ENCODE data around the gene WDR72. TPM values are rescaled to one million over a fixed set of nuclear protein-coding genes. Genes with fewer than 3 reads are reported as not detected.

Gene WDR72
- total RNA-seq, 2 donors from 2014 or later = 4.1 to 12.2 TPM

DNA sequence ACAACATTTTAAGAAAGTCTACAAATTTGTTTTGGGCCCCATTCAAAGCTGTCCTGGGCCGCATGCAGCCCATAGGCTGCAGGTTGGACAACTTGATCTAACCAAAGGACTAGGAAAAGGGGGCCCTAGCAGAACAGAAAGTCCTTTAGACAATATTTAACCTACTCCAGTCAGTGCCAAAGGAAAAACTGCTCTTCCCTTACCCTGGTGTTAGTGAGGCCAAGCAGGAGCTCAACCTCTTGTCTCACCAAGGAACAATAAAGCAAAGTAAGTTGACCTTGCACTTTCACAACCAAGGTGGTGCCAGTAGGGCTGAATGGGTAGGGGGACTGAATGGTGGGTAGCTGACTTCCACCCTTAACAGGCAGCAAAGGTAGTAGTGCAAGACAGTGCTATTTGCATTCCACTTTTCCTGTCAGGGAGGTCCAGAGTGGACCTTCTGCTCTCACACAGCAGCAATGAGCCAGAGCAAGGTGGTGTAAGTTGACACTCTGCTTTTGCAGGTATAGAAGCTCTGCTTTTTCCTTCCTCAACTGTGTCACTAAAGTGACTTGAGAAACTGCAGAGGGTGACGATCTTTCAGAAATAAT lies 124.9 kb downstream of the WDR72 start:
- H3K9me3 Mint-ChIP-seq = peaks cover 24% of the 10 kb centered on the region
- H3K4me1 Mint-ChIP-seq = no peaks in the 10 kb centered on the region
- H3K9me3 ChIP-seq (ENCODE audit: control insufficient read depth, low read length) = peaks cover 25% of the 10 kb centered on the region
- no peak overlapping the region for H3K27ac ChIP-seq (ENCODE audit: low read depth, low read length)
- no peak for DNase-seq
- TF ChIP-seq, protein P1, sequence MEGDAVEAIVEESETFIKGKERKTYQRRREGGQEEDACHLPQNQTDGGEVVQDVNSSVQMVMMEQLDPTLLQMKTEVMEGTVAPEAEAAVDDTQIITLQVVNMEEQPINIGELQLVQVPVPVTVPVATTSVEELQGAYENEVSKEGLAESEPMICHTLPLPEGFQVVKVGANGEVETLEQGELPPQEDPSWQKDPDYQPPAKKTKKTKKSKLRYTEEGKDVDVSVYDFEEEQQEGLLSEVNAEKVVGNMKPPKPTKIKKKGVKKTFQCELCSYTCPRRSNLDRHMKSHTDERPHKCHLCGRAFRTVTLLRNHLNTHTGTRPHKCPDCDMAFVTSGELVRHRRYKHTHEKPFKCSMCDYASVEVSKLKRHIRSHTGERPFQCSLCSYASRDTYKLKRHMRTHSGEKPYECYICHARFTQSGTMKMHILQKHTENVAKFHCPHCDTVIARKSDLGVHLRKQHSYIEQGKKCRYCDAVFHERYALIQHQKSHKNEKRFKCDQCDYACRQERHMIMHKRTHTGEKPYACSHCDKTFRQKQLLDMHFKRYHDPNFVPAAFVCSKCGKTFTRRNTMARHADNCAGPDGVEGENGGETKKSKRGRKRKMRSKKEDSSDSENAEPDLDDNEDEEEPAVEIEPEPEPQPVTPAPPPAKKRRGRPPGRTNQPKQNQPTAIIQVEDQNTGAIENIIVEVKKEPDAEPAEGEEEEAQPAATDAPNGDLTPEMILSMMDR (conservative IDR thresholded peaks at IDR 0.05) = no peak
- H3K4me3 Mint-ChIP-seq = no peak overlapping the region
- no peaks in the 10 kb centered on the region for H3K27me3 Mint-ChIP-seq (ENCODE audit: insufficient read depth)
- H3K9ac ChIP-seq (ENCODE audit: extremely low read depth, low read length, poor library complexity, severe bottlenecking) = no peak overlapping the region
- no peaks in the 10 kb centered on the region for H3K4me1 ChIP-seq (ENCODE audit: control insufficient read depth, insufficient read depth, low read length)
- 98 to 100% methylated on average over 1 to 2 of the region's 2 CpGs for WGBS, 2 experiments (ENCODE audit: insufficient coverage in 1 of 2, insufficient read length in 1 of 2)
- no peaks in the 10 kb centered on the region for H3K36me3 ChIP-seq (ENCODE audit: control insufficient read depth, insufficient read depth, low read length)
- no peak overlapping the region for H3K4me3 ChIP-seq (ENCODE audit: low read length)
- H3K27me3 ChIP-seq (ENCODE audit: control insufficient read depth, insufficient read depth, low read length, poor library complexity, severe bottlenecking) = no peaks in the 10 kb centered on the region
- H3K36me3 Mint-ChIP-seq (ENCODE audit: low read depth) = peaks cover 7% of the 10 kb centered on the region
- H3K27ac Mint-ChIP-seq = no peak overlapping the region

DNA sequence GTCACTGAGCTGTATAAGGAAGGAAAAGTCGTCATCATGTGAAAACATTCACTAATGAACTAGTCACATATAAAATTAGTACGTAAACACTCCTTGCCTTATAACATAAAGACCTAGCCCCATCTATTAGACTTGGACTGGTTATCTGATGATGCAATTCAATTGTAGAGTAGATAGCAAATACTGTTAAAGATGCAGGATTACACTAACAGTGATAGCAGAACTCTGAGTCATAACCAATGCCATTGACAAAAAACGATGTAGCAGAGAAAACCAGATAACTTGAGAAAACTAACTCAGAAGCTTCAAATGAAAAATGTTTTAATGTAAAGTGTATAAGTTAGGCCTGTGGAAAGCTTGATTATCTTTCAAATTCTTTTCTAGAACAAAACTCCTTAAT lies 132.2 kb downstream of the WDR72 start:
- no peaks in the 10 kb centered on the region for H3K27me3 ChIP-seq (ENCODE audit: control insufficient read depth, insufficient read depth, low read length, poor library complexity, severe bottlenecking)
- H3K4me3 ChIP-seq (ENCODE audit: low read length) = no peak overlapping the region
- no peaks in the 10 kb centered on the region for H3K36me3 Mint-ChIP-seq (ENCODE audit: low read depth)
- H3K9me3 ChIP-seq (ENCODE audit: control insufficient read depth, low read length) = peaks cover 19% of the 10 kb centered on the region
- peaks cover 6% of the 10 kb centered on the region for H3K4me1 Mint-ChIP-seq
- no peak overlapping the region for H3K27ac ChIP-seq (ENCODE audit: low read depth, low read length)
- DNase-seq = no peak
- no peak overlapping the region for H3K4me3 Mint-ChIP-seq
- TF ChIP-seq, protein P1 (conservative IDR thresholded peaks at IDR 0.05) = no peak
- H3K9ac ChIP-seq (ENCODE audit: extremely low read depth, low read length, poor library complexity, severe bottlenecking) = no peak overlapping the region
- H3K9me3 Mint-ChIP-seq = peaks cover 15% of the 10 kb centered on the region
- H3K27ac Mint-ChIP-seq = no peak overlapping the region
- no peaks in the 10 kb centered on the region for H3K27me3 Mint-ChIP-seq (ENCODE audit: insufficient read depth)
- H3K36me3 ChIP-seq (ENCODE audit: control insufficient read depth, insufficient read depth, low read length) = no peaks in the 10 kb centered on the region
- 89% methylated on average over 2 of the region's 3 CpGs; no CpG with 5 or more reads in 1 of the 2 experiments for WGBS, 2 experiments (ENCODE audit: insufficient coverage in 1 of 2, insufficient read length in 1 of 2)
- H3K4me1 ChIP-seq (ENCODE audit: control insufficient read depth, insufficient read depth, low read length) = no peaks in the 10 kb centered on the region

DNA sequence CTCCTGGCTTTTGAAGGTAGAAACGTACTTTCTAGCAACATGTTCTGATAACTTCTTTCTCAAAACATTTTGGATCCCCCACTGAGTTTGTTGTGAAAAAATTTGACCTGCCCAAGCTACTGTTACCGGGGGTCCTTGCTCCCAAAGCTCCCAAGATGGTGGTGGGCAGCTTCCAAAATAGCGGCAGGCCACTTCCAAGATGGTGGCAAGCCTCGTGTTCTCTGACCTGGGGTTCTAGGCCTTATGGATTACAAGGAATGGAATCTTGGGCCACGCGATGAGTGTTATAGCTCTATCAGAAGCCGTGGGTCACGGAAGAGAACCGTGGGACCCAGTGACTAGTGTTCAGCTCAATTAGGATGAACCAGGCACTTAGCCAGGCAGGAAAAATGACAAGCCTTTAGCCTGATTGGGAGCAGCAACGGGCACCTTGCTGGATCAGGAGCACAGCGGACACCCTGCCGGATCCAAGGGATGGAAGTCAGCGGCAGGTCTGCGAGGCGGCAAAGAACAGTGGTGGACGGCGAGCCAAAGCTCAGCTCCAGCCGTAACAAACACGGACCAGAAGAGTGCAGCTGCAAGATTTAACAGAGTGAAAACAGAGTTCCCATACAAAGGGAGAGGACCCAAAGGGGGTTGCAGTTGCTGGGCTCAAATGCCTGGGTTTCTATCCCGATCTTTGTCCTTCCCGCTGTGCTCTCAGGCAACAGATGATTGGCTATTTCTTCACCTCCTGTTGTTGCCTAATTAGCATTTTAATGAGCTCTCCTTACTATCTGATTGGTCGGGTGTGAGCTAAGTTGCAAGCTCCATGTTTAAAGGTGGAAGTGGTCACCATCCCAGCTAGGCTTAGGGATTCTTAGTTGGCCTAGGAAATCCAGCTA lies 133.3 kb downstream of the WDR72 start:
- Mint-ChIP-seq H3K27ac (no peak overlapping the region), H3K9me3 (peaks cover 4% of the 10 kb centered on the region), H3K36me3 (ENCODE audit: low read depth) (no peaks in the 10 kb centered on the region), H3K4me1 (peaks cover 6% of the 10 kb centered on the region), H3K27me3 (ENCODE audit: insufficient read depth) (no peaks in the 10 kb centered on the region), H3K4me3 (no peak overlapping the region)
- Histone ChIP-seq H3K4me3 (ENCODE audit: low read length) (no peak overlapping the region), H3K36me3 (ENCODE audit: control insufficient read depth, insufficient read depth, low read length) (no peaks in the 10 kb centered on the region), H3K9me3 (ENCODE audit: control insufficient read depth, low read length) (peaks cover 9% of the 10 kb centered on the region), H3K27ac (ENCODE audit: low read depth, low read length) (peak overlapping the region; percentile 95), H3K4me1 (ENCODE audit: control insufficient read depth, insufficient read depth, low read length) (no peaks in the 10 kb centered on the region), H3K27me3 (ENCODE audit: control insufficient read depth, insufficient read depth, low read length, poor library complexity, severe bottlenecking) (no peaks in the 10 kb centered on the region), H3K9ac (ENCODE audit: extremely low read depth, low read length, poor library complexity, severe bottlenecking) (no peak overlapping the region)
- DNase-seq = peak; percentile 44
- TF ChIP-seq, protein P1 (conservative IDR thresholded peaks at IDR 0.05) = no peak
- WGBS, 2 experiments (ENCODE audit: insufficient coverage in 1 of 2, insufficient read length in 1 of 2) = 87 to 92% methylated on average over 15 to 22 of the region's 22 CpGs

All from endodermal cell (in vitro differentiated cells).